NCI-H1417 treated with DMSO at 0.1 percent for 48 hours (cell line): ENCODE measurements around the gene CRADD.
"Not testable (repeated sequence)": the region's sequence is repeated elsewhere in the genome, so short reads cannot be mapped to it uniquely, and the experiment has no call there.

Experiments
- DNase-seq: peaks from one replicate; lab custom pipeline; 2025; lab: John Stamatoyannopoulos, UW

Gene CRADD

DNA sequence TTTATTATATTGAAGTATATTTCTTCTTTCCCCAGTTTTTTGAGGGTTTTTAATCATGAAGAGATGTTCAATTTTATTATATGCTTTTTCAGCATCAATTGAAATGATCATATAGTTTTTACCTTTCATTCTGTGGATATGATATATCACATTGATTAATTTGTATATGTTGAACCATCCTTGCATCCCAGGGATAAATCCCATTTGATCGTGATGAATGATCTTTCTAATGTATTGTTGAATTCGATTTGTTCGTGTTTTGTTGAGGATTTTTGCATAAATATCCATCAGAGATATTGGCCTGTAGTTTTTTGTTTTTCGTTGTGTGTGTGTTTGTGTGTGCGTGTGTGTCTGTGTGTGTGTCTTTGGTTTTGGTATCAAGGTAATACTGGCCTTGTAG, 196.4 kb downstream of the CRADD start:
- no peak for DNase-seq

DNA sequence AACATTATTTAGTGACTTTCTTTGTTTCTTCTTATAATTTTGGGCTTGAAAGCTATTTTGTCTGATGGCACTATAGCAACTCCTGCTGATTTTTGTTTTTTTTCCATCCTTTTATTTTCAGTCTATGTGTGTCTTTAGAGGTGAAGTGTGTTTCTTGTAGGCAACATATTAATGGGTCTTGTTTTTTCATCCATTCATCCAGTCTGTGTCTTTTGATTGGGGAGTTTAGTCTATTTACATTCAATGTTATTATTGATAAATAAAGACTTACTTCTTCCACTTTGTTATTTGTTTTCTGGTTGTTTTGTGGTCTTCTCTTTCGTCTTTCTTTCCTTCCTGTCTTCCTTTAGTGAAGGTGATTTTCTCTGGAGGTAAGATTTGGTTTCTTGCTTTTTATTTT, 198.0 kb downstream of the CRADD start:
- no peak for DNase-seq

DNA sequence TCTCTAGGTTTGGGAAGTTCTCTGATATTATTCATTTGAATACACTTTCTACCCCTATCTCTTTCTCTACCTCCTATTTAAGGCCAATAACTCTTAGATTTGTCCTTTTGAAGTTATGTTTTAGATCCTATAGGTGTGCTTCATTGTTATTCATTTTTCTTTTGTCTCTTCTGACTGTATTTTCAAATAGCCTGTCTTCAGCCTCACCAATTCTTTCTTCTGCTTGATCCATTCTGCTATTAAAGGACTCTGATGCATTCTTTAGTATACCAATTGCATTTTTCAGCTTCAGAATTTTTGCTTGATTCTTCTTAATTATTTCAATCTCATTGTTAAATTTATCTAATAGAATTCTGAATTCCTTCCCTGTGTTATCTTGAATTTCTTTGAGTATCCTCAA, 199.2 kb downstream of the CRADD start:
- no peak for DNase-seq

DNA sequence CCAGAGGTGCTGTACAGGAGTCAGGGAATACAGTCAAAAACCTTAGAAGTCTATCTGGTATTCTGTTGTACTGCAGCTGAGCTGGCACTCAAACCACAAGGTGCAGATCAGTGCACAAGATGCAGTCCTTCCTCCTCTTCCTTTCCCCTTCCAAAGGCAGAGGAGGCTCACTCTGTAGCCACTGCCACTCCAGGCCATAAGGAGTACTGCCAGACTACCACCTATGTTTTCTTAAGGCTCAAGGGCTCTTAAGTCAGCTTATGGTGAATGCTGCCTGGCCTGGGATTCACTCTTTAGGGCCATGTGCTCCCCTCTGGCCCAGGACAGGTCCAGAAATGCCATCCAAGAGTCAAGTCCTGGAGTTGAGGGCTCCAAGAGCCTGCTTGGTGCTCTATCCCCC, 200.3 kb downstream of the CRADD start:
- DNase-seq = no peak

- no peak for DNase-seq
These were observed 202.6 kb downstream of the CRADD start for GRCh38 chr12:93879476-93880421.

- DNase-seq = no peak
These were observed 203.8 kb downstream of the CRADD start for GRCh38 chr12:93880853-93881522.

- no peak for DNase-seq
These were observed 205.6 kb downstream of the CRADD start for GRCh38 chr12:93882763-93883162.

- no peak for DNase-seq
These were observed 206.4 kb downstream of the CRADD start for GRCh38 chr12:93883436-93884154.

- no peak for DNase-seq
These were observed 207.8 kb downstream of the CRADD start for GRCh38 chr12:93884794-93885460.

DNA sequence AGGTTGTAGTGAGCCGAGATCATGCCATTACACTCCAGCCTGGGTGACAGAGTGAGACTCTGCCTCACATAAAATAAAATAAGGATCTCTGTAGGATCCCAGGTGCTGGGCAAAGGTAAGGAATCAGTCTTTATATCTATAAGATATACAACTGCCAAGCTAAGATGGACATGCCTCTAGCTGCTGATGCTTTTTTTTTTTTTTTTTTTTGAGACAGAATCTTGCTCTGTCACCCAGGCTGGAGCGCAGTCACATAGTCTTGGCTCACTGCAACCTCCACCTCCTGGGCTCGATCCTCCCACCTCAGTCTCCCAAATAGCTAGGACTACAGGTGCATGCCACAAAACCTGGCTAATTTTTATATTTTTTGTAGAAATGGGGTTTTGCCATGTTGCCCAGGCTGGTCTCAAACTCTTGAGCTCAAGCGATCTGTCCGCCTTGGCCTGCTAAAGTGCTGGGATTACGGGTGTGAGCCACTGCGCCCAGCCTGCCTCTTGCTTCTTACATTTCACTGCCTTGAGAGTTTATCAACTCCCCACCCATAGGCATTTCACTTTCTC, 208.9 kb downstream of the CRADD start:
- not testable (repeated sequence) for DNase-seq

DNA sequence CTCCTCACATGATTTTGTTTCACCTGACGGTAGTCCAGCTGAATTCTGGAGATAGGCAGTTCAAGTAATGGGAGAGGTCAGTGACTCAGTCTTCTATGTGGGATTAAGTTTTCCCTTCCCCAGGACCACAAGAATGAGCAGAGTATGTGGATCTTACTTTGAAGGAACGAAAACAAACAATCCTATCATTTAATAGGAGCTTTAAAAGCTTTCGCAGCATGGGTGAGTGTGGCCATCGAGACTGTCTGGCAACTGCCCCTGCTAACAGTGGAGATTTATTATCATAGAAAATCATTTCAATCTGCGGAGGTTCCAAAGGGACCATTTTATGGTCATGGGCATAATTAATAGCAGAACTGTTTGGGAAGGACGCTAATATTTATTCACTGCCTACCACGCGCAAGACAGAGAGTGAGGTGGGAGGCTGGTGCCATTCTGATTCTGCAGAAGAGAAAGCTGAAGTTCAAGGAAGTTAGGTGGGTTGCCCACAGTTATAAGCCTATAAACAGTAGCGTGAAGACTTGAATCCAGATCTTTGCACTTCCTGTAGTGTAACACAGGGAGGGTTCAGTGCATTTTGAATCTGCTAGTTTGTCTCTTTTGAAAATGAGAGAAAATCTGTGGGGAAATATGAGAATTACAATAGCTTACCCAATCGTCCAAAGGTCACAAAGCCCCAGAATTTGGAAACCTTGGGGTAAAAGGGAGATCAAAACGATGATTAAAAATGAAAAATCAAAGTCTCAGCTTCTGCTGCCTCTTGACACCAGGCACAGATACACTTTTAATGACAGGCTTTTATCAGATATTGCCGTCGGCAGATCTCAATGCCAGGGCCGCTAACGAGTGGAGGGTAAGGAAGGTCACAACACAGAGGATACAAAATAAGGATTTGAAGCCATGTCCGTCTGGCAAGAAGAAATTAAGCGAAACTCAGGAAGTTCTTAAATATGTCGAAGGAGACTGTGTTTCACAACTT, 209.6 kb downstream of the CRADD start:
- no peak for DNase-seq

DNA sequence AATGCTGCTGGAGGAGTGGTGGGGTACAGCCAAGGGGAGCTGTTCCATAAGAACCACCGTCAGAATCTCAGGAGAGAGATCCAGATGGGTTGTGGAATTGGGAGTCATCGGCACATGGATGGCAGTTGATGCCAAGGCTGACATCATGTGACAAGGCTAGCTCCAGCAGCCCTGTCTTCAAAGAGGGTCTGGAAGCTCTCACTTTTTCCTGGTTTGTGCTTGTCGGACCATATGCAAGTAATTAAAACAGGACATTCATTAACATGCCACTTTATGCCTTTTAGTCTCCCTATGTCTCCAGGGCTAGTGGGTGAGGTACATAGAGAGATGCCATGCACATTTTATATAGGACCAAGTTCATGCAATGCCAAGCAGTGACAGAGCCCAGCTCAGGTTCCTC, 211.8 kb downstream of the CRADD start:
- no peak for DNase-seq

GRCh38 chr12:93889516-93890212, 212.5 kb downstream of the CRADD start:
- DNase-seq = no peak

GRCh38 chr12:93892423-93893268, 215.5 kb downstream of the CRADD start:
- no peak for DNase-seq

DNA sequence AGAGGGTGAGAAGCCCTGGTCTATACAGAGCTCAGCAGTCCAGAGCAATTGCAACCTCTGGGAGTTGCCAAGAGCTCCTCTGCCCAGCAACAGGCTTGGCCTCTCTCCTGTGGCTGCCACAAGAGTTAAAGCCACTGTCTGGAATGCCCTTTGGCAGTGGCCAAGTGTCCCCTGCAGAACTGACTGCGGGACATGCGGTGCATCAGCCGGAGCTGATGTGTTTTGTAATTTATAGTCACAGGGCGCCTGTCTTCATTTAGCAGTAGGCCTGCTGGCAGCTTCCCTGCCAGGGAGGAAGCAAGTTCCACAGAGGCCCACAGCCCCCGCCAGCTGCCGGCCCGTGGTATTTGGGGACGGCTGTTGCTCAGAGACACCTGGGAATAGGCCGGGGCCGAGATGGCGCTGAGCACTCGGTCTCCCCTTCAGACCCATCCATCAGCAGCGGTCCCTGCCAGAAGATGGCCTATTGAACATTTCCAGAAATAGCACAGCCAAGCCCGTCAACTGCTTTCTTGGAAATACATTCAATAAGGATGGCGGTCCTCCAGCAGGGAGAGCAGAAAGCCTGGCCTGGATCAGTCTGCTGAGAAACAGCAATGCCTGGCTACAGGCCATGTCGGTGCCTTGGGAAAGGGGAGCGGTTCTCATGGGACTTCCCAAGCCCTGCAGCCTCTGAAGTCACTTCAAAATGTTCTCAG, 217.4 kb downstream of the CRADD start:
- DNase-seq = no peak

GRCh38 chr12:93895089-93895445, 217.9 kb downstream of the CRADD start:
- no peak for DNase-seq

GRCh38 chr12:93896427-93896826, 219.3 kb downstream of the CRADD start:
- DNase-seq = no peak

- no peak for DNase-seq
These were observed 219.8 kb downstream of the CRADD start for GRCh38 chr12:93896952-93897351.
